HG02943 (cell line): ENCODE results near the gene KLHL14.

Experiments
- ATAC-seq: cut with Tn5 transposase; IDR thresholded peaks from one replicate; pipeline ENCODE4 v1.9.1; 2021; ENCODE audit warnings: mild to moderate bottlenecking, low read depth, moderate library complexity; ENCODE audit not compliant: unreplicated experiment

The KLHL14 gene

DNA sequence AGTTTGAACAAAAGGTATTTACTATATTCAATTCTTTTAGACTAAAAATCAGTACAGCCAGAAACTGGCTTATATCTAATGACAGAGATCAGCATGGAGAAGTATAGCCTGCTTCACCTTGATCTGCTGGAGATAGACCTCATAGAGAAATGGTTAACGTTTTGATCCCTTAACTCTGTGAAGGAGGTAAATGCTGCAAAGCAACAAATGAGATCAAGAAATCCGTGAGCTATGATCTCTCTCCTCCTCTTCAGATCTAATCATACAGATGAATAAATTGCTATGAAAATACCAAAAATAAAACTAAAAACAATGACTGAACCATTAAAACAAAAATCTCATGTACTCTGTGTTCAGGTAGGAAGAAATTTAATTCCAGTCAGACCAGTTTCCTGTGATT lies 42.8 kb downstream of the KLHL14 start:
- no peak for ATAC-seq

DNA sequence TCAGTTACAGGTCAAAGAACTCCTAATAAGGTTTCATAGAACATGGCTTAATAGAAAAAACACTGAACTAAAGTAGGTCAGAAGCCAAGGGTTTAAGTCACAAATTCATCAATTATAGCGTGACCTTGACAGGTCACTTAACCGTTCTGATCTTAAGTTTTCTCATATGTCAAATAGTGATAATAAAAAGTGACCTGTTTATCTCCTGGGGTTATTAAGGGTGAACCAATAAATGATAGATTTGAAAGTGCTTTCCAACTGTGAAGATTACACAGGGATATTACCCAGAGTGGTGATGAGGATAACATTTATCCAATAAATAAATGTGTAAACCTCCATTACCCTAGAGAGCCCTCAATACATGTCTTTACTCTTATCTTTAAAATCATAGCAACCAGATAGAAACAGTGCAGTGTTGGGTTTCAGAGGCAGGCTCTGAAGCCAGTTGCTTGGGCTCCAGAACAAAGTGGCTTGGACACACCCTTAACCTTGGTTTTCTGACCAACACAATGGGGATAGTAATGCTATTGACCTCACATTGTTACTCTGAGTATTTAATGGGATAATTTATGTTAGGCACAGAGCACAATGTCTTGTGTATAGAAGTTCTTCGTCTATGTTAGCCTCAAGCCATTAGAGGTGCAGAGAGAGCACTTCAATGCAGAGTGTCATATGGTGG lies 48.6 kb downstream of the KLHL14 start:
- ATAC-seq = no peak

DNA sequence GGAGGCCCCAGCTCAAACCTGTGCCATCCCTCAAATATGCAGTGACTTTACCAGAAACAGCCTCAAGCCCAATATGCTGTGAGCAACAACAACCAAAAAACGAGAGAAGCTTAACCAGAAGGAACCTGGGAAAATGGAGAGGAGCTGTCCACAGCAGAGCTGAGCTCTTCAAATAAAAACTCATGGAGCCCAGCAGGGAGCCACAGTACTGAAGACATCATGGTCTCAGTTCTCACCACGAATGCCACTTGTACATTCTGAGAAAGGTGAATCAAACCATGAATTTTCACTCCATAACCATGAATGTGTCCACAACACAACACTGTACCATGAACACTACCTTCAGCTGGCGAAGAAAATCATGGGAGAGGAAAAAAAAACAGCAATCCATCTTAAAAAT lies 50.5 kb downstream of the KLHL14 start:
- ATAC-seq = no peak

GRCh38 chr18:32717126-32717525 lies 55.7 kb downstream of the KLHL14 start:
- no peak for ATAC-seq

GRCh38 chr18:32714571-32715148 lies 58.2 kb downstream of the KLHL14 start:
- ATAC-seq = peak; percentile 90

DNA sequence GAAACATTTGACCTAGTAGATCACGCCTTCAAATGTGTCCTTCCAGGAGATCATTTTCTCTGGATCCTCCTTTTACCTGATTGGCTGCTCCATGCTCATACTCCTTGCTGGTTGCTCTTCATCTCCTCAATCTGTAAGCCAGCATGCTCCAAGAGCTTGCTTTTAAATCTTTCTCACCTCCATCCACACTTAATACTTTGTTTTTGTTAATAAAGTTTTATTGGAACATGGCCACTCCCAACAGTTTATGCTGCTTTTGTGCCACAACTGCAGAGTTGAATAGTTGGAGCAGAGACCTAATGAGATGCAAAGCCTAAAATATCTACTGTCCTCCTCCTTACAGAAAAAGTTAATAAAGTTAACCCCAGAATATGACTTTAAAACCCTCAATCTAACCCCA lies 60.0 kb downstream of the KLHL14 start:
- no peak for ATAC-seq

GRCh38 chr18:32711862-32712261 lies 61.0 kb downstream of the KLHL14 start:
- no peak for ATAC-seq

DNA sequence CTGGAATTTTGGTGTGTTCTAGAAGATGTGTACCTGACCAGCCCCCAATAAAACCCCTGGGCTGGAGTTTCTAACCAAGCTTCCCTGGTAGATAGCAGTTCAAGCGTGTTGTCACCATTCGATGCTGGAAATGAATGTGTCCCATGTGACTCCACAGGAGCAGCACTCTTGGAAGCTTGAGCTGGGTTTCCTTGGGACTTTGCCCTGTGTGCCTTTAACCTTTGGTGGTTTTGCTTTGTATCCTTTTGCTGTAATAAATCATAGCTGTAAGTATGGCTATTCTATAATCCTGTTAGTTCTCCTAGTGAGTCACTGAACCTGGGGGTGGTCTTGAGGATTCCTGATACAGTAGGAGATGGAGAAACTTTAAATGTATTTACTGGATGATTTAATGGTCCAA lies 65.2 kb downstream of the KLHL14 start:
- ATAC-seq = no peak

GRCh38 chr18:32707147-32707546 lies 65.7 kb downstream of the KLHL14 start:
- ATAC-seq = no peak

- no peak for ATAC-seq
These were observed 71.5 kb downstream of the KLHL14 start for GRCh38 chr18:32701313-32701712.

- ATAC-seq = no peak
These were observed 74.7 kb downstream of the KLHL14 start for GRCh38 chr18:32698153-32698552.

DNA sequence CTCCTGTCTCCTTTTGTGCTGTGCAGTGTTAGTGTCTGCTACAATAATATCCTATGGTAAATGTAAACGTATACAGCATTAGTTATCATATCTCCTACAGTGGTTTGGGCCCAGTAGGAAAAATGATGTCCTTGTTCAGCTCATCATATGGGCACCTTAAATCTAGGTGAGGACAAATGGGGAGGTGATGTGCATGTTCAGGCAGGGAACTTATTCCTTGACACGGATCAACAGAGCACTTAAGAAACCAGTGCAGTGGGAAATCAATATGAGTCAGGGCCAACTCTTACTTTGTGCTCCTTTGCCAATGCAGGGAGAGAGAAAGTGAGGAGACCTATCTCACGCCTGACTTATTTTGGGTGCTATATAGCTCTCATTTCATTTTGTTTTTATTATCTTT lies 76.4 kb downstream of the KLHL14 start:
- no peak for ATAC-seq

GRCh38 chr18:32695534-32695933 lies 77.3 kb downstream of the KLHL14 start:
- no peak for ATAC-seq

DNA sequence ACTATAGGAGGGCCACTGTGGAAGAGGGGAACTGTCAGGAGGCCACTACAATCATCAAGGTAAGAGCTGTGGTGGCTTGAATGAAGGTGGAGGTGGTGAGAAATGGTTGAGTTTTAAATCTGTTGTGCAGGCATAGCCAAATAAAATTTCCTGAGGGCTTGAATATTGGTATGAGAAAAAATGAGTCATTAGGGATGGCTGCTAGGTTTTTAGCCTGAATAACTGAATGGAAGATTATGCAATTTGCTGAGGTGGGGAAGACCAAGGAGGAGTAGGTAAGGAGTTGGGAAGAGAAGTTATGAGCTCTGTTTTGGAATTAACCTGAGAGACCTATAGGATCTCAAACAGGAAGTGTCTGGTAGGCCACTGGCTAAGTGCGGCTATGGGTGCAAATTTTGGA lies 84.0 kb downstream of the KLHL14 start:
- no peak for ATAC-seq

GRCh38 chr18:32684940-32685339 lies 87.9 kb downstream of the KLHL14 start:
- no peak for ATAC-seq

DNA sequence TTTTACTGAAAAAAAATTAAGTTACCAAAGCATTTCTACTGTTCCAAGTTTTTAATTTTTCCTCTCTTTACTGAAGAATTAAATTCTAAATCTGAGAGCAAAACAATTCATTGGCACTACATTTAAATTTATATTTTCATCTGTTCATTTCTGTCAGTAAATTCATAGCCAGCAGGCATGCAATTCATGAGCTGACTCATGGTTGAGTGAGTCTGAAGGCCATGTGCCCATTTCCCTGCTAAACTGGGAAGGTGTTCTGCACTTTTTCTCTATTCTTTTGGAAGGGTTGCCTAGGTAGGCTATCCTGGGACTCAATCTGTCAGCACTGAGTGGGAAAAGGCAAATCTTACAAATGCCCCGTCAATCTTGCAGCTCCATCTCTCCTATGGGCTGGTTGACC lies 88.7 kb downstream of the KLHL14 start:
- ATAC-seq = no peak

DNA sequence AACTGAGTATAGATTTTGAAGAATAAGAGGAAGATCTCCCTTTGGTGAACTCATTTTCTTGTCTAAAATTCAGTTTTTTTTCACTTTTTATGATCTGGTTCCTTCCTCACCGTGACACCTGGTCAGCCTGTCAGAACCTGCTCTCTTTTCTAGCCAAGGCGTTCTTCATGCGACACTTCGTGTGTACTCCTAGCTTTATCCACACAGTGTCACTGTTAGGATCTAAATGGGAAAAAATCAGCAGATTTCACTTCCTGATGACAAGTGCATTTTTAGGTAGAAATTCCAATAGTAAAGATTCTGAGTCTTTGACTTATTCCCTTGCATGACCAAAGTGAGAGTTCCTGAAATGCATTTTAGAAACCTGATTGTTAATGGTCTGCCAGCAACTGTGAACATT lies 89.8 kb downstream of the KLHL14 start:
- no peak for ATAC-seq

GRCh38 chr18:32677578-32677977 lies 95.2 kb downstream of the KLHL14 start:
- ATAC-seq = no peak

DNA sequence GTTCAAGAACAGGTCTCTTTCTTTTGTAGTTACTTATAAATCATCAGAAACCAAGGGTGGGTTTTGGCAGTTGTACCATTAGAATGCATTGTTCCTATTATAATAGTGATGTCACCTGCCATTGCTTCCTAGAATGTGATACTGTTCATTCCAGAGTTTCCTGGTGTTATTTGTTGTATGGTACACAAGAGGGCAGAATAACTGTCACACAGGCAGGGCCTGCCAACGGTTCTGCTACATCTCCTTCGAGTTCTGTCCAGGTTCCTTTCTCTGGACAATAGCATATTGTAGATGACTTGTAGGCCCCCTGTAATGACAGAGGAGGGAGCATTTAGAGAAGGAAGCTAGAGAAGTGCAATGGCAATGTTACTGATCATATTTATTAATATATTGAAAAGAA lies 98.3 kb downstream of the KLHL14 start:
- no peak for ATAC-seq

DNA sequence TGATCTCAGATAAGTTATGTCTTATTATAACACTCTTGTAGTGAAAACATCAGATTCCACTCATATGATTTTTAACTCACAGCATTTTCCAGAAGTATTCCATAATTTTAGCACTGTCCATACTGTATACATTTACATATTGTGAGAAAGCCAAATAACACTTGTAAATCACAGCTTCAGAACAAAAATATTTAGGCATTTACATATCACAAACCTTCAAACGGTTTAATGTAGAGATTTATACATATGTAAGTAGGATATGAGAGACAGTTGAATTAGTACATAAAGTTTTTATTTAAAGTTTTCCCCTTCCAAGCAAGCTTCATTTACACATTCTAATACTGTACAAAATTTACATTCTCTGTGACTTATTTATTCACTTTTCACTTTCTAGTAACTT lies 100.4 kb downstream of the KLHL14 start:
- ATAC-seq = no peak

GRCh38 chr18:32670727-32671126 lies 102.1 kb downstream of the KLHL14 start:
- no peak for ATAC-seq

DNA sequence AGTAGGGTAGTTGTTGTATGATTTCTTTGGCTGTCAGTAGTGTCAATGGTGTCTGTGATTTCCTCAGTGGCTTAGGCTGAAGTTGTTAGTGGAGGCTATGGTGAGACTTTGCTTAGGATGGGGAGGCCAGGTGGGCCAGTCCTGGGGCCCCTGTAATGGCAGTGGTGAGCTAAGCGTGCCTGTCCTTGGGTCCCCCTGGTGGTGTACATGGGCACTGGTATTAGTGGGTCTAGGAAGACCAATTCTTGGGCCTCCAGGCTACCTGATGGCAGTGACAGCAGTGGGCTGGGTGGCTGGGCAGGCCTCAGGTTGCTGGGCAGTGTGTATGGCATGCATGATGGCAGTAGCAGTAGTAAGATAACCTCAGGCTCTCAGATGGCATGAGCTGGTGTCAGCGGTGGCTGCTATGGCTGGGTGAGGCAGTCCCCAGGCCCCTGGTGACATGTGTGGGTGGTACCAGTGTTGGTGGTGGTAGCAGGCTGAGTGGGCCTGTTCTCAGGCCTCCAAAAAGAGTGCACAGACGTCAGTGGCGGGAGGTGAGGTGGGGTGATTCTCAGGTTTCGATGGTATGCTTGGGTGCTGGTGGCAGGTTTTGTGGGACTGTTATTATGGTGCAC lies 103.2 kb downstream of the KLHL14 start:
- ATAC-seq = no peak
